GM19035 (cell line): ENCODE measurements around the gene TUBGCP5.

Experiments used
- ATAC-seq: cut with Tn5 transposase; IDR thresholded peaks from one replicate; pipeline ENCODE4 v1.9.1; 2021; ENCODE audit not compliant: unreplicated experiment

Gene TUBGCP5

GRCh38 chr15:22979238-22980188 is 59.9 kb downstream of the TUBGCP5 start:
- peak; percentile 48 for ATAC-seq

- ATAC-seq, result peak; percentile 33
Measured at GRCh38 chr15:22978691-22979237, 60.6 kb downstream of the TUBGCP5 start.

GRCh38 chr15:22974745-22975144 is 64.6 kb downstream of the TUBGCP5 start:
- ATAC-seq, result no peak

GRCh38 chr15:22973987-22974386 is 65.4 kb downstream of the TUBGCP5 start:
- no peak for ATAC-seq

- no peak for ATAC-seq
Measured at GRCh38 chr15:22973286-22973685, 66.1 kb downstream of the TUBGCP5 start.

- no peak for ATAC-seq
Measured at GRCh38 chr15:22969489-22969888, 69.9 kb downstream of the TUBGCP5 start.

GRCh38 chr15:22968366-22968765 is 71.0 kb downstream of the TUBGCP5 start:
- no peak for ATAC-seq

- no peak for ATAC-seq
Measured at GRCh38 chr15:22967084-22967770, 72.1 kb downstream of the TUBGCP5 start.

- no peak for ATAC-seq
Measured at GRCh38 chr15:22966321-22967083, 72.9 kb downstream of the TUBGCP5 start.

- ATAC-seq, result no peak
Measured at GRCh38 chr15:22963641-22964040, 75.7 kb downstream of the TUBGCP5 start.

GRCh38 chr15:22962611-22963010 is 76.8 kb downstream of the TUBGCP5 start:
- no peak for ATAC-seq

GRCh38 chr15:22961762-22962161 is 77.6 kb downstream of the TUBGCP5 start:
- ATAC-seq, result no peak

GRCh38 chr15:22960556-22960955 is 78.8 kb downstream of the TUBGCP5 start:
- no peak for ATAC-seq

- no peak for ATAC-seq
Measured at GRCh38 chr15:22960126-22960525, 79.2 kb downstream of the TUBGCP5 start.

- no peak for ATAC-seq
Measured at GRCh38 chr15:22959321-22960101, 79.9 kb downstream of the TUBGCP5 start.

- no peak for ATAC-seq
Measured at GRCh38 chr15:22958487-22959280, 80.7 kb downstream of the TUBGCP5 start.

GRCh38 chr15:22956978-22957260 is 82.5 kb downstream of the TUBGCP5 start:
- ATAC-seq, result no peak

GRCh38 chr15:22956257-22956977 is 83.0 kb downstream of the TUBGCP5 start:
- no peak for ATAC-seq

- ATAC-seq, result no peak
Measured at GRCh38 chr15:22955544-22956119, 83.7 kb downstream of the TUBGCP5 start.
